HepG2 (cell line): ENCODE measurements around the gene RPLP2. TPM values are rescaled to one million over a fixed set of nuclear protein-coding genes. Genes with fewer than 3 reads are reported as not detected.

Experiments used
- BCL6 ChIP-seq: IDR thresholded peaks from 2 replicates; pipeline ENCODE4 v1.6.1; 2016; ENCODE audit warnings: missing genetic modification reagents, missing compliant biosample characterization
- CEBPG ChIP-seq: IDR thresholded peaks from 2 replicates; pipeline ENCODE4 v1.6.1; 2016
- DMAP1 ChIP-seq: IDR thresholded peaks from 2 replicates; pipeline ENCODE4 v1.6.1; 2016
- KLF13 ChIP-seq: sonication (generic); formaldehyde crosslinking; IDR thresholded peaks from 2 replicates; pipeline ENCODE4 v1.4.0; 2020; ENCODE audit warnings: mild to moderate bottlenecking, missing genetic modification reagents
- MTA3 ChIP-seq: sonication (generic); formaldehyde crosslinking; IDR thresholded peaks from 2 replicates; pipeline ENCODE4 v1.4.0; 2020; ENCODE audit warnings: missing genetic modification reagents
- NBN ChIP-seq: fragments of 450-650 bp; conservative IDR thresholded peaks from 2 replicates; pipeline ENCODE4 v1.6.1; 2017
- PLRG1 ChIP-seq: fragments of 450-650 bp; conservative IDR thresholded peaks from 2 replicates; pipeline ENCODE4 v1.6.1; 2016
- SMYD3 ChIP-seq: sonication (generic); formaldehyde crosslinking; IDR thresholded peaks from 2 replicates; pipeline ENCODE4 v1.8.1; 2023; ENCODE audit warnings: mild to moderate bottlenecking, missing genetic modification reagents
- U2AF1 ChIP-seq: fragments of 200-400 bp; formaldehyde crosslinking; optimal IDR thresholded peaks from 2 replicates; pipeline ENCODE3; 2017; ENCODE audit warnings: mild to moderate bottlenecking, low read depth, low read length
- ZBTB21 ChIP-seq: sonication (generic); formaldehyde crosslinking; IDR thresholded peaks from 2 replicates; pipeline ENCODE4 v1.4.0; 2020; ENCODE audit warnings: missing genetic modification reagents
- ZBTB3 ChIP-seq: sonication (generic); formaldehyde crosslinking; IDR thresholded peaks from 2 replicates; pipeline ENCODE4 v1.4.0; 2020; ENCODE audit warnings: low read depth, mild to moderate bottlenecking, moderate library complexity, missing genetic modification reagents, borderline replicate concordance
- ZNF24 ChIP-seq: fragments of 450-650 bp; IDR thresholded peaks from 2 replicates; pipeline ENCODE4 v1.6.1; 2017; ENCODE audit warnings: antibody characterized with exemption, mild to moderate bottlenecking
- ZNF296 ChIP-seq: sonication (generic); formaldehyde crosslinking; conservative IDR thresholded peaks from 2 replicates; pipeline ENCODE4 v1.5.0; 2020; ENCODE audit warnings: mild to moderate bottlenecking, missing genetic modification reagents
- ZNF335 ChIP-seq: sonication (generic); formaldehyde crosslinking; IDR thresholded peaks from 2 replicates; pipeline ENCODE4 v1.4.0; 2020; ENCODE audit warnings: missing genetic modification reagents
- ZNF33A ChIP-seq: sonication (generic); formaldehyde crosslinking; IDR thresholded peaks from 2 replicates; pipeline ENCODE4 v1.5.1; 2020; ENCODE audit warnings: missing genetic modification reagents, mild to moderate bottlenecking, moderate library complexity, borderline replicate concordance
- ZNF441 ChIP-seq: sonication (generic); formaldehyde crosslinking; IDR thresholded peaks from 2 replicates; pipeline ENCODE4 v1.7.0; 2021; ENCODE audit warnings: missing genetic modification reagents, borderline replicate concordance
- ZNF589 ChIP-seq: sonication (generic); formaldehyde crosslinking; conservative IDR thresholded peaks from 2 replicates; pipeline ENCODE4 v1.8.0; 2022; ENCODE audit warnings: mild to moderate bottlenecking, moderate library complexity, missing genetic modification reagents
- ZNF615 ChIP-seq: sonication (generic); formaldehyde crosslinking; IDR thresholded peaks from 2 replicates; pipeline ENCODE4 v1.5.0; 2020; ENCODE audit warnings: mild to moderate bottlenecking, missing genetic modification reagents, borderline replicate concordance
- ZNF678 ChIP-seq: sonication (generic); formaldehyde crosslinking; IDR thresholded peaks from 2 replicates; pipeline ENCODE4 v1.4.0; 2020; ENCODE audit warnings: mild to moderate bottlenecking, missing genetic modification reagents
- polyA plus RNA-seq, 8 experiments: library from polyadenylated mRNA; depleted of rRNA in 3 of 8; stranded (reverse) in 7 of 8; unstranded in 1 of 8; fragments of >200 nt; fragmentation: Illumina TruSeq in 4 of 8; extraction: Trizol in 4 of 8; gene quantifications; 2 replicates each; pipeline versions ENCODE4 v1.2.1 to v1.2.3, GENCODE V29; 2011 to 2016; ENCODE audit warnings: low read depth in 4 of 8, missing spikeins in 1 of 8, mixed read lengths in 1 of 8; ENCODE audit not compliant: insufficient read depth in 1 of 8
- total RNA-seq, 5 experiments: library from RNA; depleted of rRNA; stranded (reverse); fragments of >200 nt; fragmentation: Illumina TruSeq; extraction: Trizol; gene quantifications; 2 replicates each; pipeline ENCODE4 v1.2.3, GENCODE V29; 2016; ENCODE audit warnings: low read depth in 1 of 5
- TF ChIP-seq, protein P1 (sequence below): sonication (generic); formaldehyde crosslinking; IDR thresholded peaks from 2 replicates; pipeline ENCODE4 v1.8.1; 2022; ENCODE audit warnings: mild to moderate bottlenecking, missing genetic modification reagents
- TF ChIP-seq, protein P2 (sequence below): sonication (generic); formaldehyde crosslinking; IDR thresholded peaks from 2 replicates; pipeline ENCODE4 v1.5.0; 2020; ENCODE audit warnings: missing genetic modification reagents, mild to moderate bottlenecking, borderline replicate concordance
- TF ChIP-seq, protein P3 (sequence below): sonication (generic); formaldehyde crosslinking; IDR thresholded peaks from 2 replicates; pipeline ENCODE4 v1.8.0; 2022; ENCODE audit warnings: missing genetic modification reagents, mild to moderate bottlenecking, borderline replicate concordance
- TF ChIP-seq, protein P4 (sequence below): sonication (generic); formaldehyde crosslinking; IDR thresholded peaks from 2 replicates; pipeline ENCODE4 v1.8.1; 2023; ENCODE audit warnings: mild to moderate bottlenecking, missing genetic modification reagents, borderline replicate concordance
- TF ChIP-seq, protein P5 (sequence below): sonication (generic); formaldehyde crosslinking; IDR thresholded peaks from 2 replicates; pipeline ENCODE4 v1.5.0; 2020; ENCODE audit warnings: mild to moderate bottlenecking, missing genetic modification reagents
- TF ChIP-seq, protein P6 (sequence below): sonication (generic); formaldehyde crosslinking; IDR thresholded peaks from 2 replicates; pipeline ENCODE4 v1.8.1; 2023; ENCODE audit warnings: mild to moderate bottlenecking, inconsistent platforms, moderate library complexity, missing genetic modification reagents, borderline replicate concordance

Gene RPLP2
- total and polyA plus RNA-seq, 2 of the 13 experiments (the other 11 are each of a cell fraction or from before 2014, with no cell fraction given) = 978 to 2,106 TPM

DNA sequence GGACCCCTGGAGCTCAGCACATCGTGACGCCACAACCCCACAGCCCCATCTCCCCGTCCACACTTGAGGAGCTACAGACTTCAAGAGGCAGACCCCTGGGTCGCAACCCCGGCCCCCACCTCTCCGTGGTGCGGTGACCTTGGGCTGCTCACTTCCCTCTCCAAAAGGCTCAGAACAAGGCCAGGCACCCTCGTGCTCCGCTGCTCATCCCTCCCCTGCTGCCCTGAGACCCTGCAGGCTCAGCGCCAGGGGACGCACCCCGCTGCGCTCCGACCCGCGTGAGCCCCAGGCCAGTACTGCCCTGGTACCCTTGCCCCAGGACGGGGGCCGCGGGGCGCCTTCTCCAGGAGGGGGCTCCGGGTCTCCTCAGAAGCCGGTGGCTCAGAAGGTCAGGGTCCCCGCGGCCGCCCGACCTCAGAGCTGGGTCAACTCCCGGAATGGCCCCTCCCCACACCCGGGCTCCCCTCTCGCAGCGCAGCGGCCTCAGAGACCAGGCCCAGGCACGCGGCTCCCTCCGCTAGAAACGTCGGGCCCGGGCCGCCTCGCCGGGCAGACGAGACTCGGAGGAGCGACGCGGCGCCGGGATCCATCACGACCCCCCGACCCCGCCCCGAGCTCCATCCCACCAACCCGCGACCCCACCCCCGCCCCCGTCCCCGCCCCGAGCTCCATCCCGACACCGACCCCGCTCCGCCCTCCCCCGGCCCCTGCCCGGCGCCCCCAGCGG lies 33.0 kb upstream of the RPLP2 start (continued):
- no peak for TF ChIP-seq ZNF615 (CRISPR knock-in tag)
- TF ChIP-seq, protein P1, sequence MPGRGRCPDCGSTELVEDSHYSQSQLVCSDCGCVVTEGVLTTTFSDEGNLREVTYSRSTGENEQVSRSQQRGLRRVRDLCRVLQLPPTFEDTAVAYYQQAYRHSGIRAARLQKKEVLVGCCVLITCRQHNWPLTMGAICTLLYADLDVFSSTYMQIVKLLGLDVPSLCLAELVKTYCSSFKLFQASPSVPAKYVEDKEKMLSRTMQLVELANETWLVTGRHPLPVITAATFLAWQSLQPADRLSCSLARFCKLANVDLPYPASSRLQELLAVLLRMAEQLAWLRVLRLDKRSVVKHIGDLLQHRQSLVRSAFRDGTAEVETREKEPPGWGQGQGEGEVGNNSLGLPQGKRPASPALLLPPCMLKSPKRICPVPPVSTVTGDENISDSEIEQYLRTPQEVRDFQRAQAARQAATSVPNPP (CRISPR knock-in tag) = no peak
- TF ChIP-seq CEBPG (CRISPR knock-in tag) = no peak
- no peak for TF ChIP-seq MTA3 (CRISPR knock-in tag)
- TF ChIP-seq NBN = no peak
- TF ChIP-seq, protein P2, sequence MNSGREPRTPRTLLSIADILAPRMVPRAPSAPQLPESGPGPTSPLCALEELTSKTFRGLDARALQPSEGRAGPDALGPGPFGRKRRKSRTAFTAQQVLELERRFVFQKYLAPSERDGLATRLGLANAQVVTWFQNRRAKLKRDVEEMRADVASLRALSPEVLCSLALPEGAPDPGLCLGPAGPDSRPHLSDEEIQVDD = no peak
- TF ChIP-seq SMYD3 (CRISPR knock-in tag) = no peak
- no peak for TF ChIP-seq ZBTB3
- TF ChIP-seq BCL6 = no peak
- no peak for TF ChIP-seq ZNF296 (CRISPR knock-in tag)
- TF ChIP-seq ZNF335 (CRISPR knock-in tag) = no peak
- no peak for TF ChIP-seq KLF13
- no peak for TF ChIP-seq PLRG1
- TF ChIP-seq ZNF33A (CRISPR knock-in tag) = no peak
- no peak for TF ChIP-seq U2AF1
- no peak for TF ChIP-seq ZBTB21 (CRISPR knock-in tag)
- TF ChIP-seq ZNF678 (CRISPR knock-in tag) = no peak
- TF ChIP-seq, protein P3, sequence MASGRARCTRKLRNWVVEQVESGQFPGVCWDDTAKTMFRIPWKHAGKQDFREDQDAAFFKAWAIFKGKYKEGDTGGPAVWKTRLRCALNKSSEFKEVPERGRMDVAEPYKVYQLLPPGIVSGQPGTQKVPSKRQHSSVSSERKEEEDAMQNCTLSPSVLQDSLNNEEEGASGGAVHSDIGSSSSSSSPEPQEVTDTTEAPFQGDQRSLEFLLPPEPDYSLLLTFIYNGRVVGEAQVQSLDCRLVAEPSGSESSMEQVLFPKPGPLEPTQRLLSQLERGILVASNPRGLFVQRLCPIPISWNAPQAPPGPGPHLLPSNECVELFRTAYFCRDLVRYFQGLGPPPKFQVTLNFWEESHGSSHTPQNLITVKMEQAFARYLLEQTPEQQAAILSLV (CRISPR knock-in tag) = no peak; the same call in 1 of the 2 replicates
- TF ChIP-seq, protein P4, sequence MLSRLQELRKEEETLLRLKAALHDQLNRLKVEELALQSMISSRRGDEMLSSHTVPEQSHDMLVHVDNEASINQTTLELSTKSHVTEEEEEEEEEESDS (CRISPR knock-in tag) = no peak
- TF ChIP-seq ZNF24 = no peak
- no peak for TF ChIP-seq ZNF441 (CRISPR knock-in tag)
- TF ChIP-seq ZNF589 (CRISPR knock-in tag) = no peak
- TF ChIP-seq, protein P5, sequence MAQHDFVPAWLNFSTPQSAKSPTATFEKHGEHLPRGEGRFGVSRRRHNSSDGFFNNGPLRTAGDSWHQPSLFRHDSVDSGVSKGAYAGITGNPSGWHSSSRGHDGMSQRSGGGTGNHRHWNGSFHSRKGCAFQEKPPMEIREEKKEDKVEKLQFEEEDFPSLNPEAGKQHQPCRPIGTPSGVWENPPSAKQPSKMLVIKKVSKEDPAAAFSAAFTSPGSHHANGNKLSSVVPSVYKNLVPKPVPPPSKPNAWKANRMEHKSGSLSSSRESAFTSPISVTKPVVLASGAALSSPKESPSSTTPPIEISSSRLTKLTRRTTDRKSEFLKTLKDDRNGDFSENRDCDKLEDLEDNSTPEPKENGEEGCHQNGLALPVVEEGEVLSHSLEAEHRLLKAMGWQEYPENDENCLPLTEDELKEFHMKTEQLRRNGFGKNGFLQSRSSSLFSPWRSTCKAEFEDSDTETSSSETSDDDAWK (CRISPR knock-in tag) = no peak
- no peak for TF ChIP-seq DMAP1
- TF ChIP-seq, protein P6, sequence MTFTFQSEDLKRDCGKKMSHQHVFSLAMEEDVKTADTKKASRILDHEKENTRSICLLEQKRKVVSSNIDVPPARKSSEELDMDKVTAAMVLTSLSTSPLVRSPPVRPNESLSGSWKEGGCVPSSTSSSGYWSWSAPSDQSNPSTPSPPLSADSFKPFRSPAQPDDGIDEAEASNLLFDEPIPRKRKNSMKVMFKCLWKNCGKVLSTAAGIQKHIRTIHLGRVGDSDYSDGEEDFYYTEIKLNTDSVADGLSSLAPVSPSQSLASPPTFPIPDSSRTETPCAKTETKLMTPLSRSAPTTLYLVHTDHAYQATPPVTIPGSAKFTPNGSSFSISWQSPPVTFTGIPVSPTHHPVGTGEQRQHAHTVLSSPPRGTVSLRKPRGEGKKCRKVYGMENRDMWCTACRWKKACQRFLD (CRISPR knock-in tag) = no peak
